NCI-H82 treated with DMSO at 0.1 percent for 48 hours (cell line): Measurements from ENCODE around the gene PLCB4.

Experiments
- DNase-seq: peaks from one replicate; lab custom pipeline; 2025; ENCODE audit not compliant: unreplicated experiment; lab: John Stamatoyannopoulos, UW

The PLCB4 gene

GRCh38 chr20:9166153-9166780 lies 97.4 kb downstream of the PLCB4 start:
- DNase-seq, result no peak

GRCh38 chr20:9169409-9169808 lies 100.5 kb downstream of the PLCB4 start:
- no peak for DNase-seq

- DNase-seq, result no peak
Observed at GRCh38 chr20:9172851-9173250, 104.0 kb downstream of the PLCB4 start.

- DNase-seq, result no peak
Observed at GRCh38 chr20:9177278-9177677, 108.4 kb downstream of the PLCB4 start.

GRCh38 chr20:9179193-9179802 lies 110.4 kb downstream of the PLCB4 start:
- no peak for DNase-seq

GRCh38 chr20:9179867-9180266 lies 111.0 kb downstream of the PLCB4 start:
- no peak for DNase-seq

GRCh38 chr20:9180481-9181257 lies 111.8 kb downstream of the PLCB4 start:
- no peak for DNase-seq

- DNase-seq, result no peak
Observed at GRCh38 chr20:9185511-9185910, 116.6 kb downstream of the PLCB4 start.

- DNase-seq, result no peak
Observed at GRCh38 chr20:9186396-9186795, 117.5 kb downstream of the PLCB4 start.

GRCh38 chr20:9195031-9195430 lies 126.1 kb downstream of the PLCB4 start:
- DNase-seq, result no peak

GRCh38 chr20:9196110-9196509 lies 127.2 kb downstream of the PLCB4 start:
- no peak for DNase-seq

GRCh38 chr20:9198460-9198859 lies 129.6 kb downstream of the PLCB4 start:
- no peak for DNase-seq

GRCh38 chr20:9200196-9200595 lies 131.3 kb downstream of the PLCB4 start:
- DNase-seq, result no peak

- DNase-seq, result no peak
Observed at GRCh38 chr20:9200620-9201019, 131.7 kb downstream of the PLCB4 start.

- no peak for DNase-seq
Observed at GRCh38 chr20:9202420-9203080, 133.7 kb downstream of the PLCB4 start.

GRCh38 chr20:9203081-9203447 lies 134.2 kb downstream of the PLCB4 start:
- no peak for DNase-seq

GRCh38 chr20:9204979-9205378 lies 136.1 kb downstream of the PLCB4 start:
- no peak for DNase-seq

GRCh38 chr20:9206486-9206885 lies 137.6 kb downstream of the PLCB4 start:
- no peak for DNase-seq

GRCh38 chr20:9207253-9207652 lies 138.4 kb downstream of the PLCB4 start:
- DNase-seq, result no peak

- no peak for DNase-seq
Observed at GRCh38 chr20:9210356-9210755, 141.5 kb downstream of the PLCB4 start.

- DNase-seq, result no peak
Observed at GRCh38 chr20:9211016-9211760, 142.3 kb downstream of the PLCB4 start.
